GM19023 (cell line): ENCODE measurements around the gene NANOGP8.
"Not testable (repeated sequence)": the region's sequence is repeated elsewhere in the genome, so short reads cannot be mapped to it uniquely, and the experiment has no call there.

Source experiments
- ATAC-seq: cut with Tn5 transposase; IDR thresholded peaks from one replicate; pipeline ENCODE4 v1.9.1; 2021; ENCODE audit warnings: mild to moderate bottlenecking, moderate library complexity; ENCODE audit not compliant: unreplicated experiment

NANOGP8 gene, protein sequence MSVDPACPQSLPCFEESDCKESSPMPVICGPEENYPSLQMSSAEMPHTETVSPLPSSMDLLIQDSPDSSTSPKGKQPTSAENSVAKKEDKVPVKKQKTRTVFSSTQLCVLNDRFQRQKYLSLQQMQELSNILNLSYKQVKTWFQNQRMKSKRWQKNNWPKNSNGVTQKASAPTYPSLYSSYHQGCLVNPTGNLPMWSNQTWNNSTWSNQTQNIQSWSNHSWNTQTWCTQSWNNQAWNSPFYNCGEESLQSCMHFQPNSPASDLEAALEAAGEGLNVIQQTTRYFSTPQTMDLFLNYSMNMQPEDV

DNA sequence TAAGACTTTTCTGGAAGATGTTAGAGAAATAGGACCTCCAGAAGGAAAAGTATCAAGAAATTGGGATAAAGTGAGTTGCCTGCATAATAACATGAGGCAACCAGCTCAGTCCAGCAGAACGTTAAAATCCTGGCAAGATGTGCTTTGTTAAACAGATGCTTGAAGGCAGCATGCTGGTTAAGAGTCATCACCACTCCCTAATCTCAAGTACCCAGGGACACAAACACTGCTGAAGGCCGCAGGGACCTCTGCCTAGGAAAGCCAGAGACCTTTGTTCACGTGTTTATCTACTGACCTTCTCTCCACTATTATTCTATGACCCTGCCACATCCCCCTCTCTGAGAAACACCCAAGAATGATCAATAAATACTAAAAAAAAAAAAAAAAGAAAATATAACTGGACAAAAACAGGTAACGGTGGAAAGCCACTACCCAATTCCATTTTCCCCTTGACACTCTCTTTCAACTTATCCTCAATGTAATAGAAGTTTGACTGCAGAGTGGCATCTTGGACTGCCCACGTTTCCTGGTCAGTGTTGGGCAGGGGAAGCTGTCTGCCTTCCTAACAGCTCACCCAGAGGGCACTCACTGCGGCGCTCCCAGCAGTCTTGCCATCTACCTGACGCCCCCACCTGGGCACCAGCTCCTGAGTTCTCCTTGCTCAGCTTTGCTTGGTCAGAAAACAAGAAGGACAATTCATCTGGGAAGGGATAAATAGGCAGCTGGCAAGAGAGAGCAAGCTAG, at the start of gene NANOGP8:
TSS of gene NANOGP8 (minus strand) at position 120 of the 744 bp plus-strand sequence. CDS start 185 bp downstream, outside the sequence.
- ATAC-seq, result not testable (repeated sequence)

DNA sequence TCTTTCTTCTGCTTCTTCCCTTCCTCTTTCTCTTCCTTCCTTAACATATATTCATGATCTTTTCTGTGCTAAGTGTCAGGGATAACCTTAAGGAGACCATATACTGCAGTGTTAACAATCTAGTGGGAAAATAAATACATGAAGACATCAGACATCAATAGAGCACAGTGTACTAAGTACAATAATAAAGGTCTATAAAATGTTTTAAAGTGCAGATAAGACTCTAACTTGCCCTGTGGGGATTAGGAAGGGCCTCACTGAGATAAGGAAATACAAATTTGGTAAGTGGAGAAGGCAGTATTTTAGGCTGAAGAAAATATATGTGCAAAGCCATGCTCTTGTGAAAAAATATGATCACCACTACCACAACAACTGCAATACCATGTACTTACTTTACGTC, 49.2 kb upstream of the NANOGP8 start:
- ATAC-seq, result no peak

DNA sequence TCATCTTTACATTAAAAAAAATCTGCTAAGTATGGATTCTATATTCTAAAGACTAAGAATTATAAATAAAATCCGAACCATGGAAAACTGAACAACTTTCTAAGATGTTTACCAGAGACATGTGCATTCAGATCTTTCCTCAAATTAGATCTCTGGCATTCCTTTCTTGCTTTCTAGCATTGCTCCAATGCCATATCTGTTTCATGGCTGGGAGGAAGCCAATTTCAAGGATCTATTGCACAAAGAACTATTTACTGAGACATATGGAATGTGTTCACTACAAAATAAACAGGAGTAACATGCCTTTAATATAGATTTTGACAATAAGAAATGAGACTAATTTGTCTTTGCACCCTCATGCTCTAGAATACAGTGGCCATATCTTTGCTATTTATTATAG, 45.1 kb upstream of the NANOGP8 start:
- no peak for ATAC-seq

DNA sequence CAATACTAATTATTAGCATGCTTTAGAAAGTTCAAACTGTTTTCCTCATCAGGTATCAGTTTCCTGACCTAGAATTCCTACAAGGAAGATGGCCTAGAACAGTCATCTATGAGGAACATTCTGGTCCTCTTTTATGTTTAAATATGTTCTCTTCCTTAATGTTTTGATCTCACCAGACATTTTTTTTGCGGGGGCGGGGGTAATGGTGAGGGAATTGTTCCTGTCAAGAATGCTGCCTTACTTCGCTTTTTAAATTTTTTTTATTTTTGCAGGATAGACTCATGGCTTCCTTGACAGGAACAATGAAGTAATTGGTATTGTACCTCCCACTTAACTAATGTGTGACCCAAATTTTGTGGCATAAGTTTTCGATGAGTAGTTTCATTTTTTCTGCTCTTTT, 44.3 kb upstream of the NANOGP8 start:
- ATAC-seq, result no peak

DNA sequence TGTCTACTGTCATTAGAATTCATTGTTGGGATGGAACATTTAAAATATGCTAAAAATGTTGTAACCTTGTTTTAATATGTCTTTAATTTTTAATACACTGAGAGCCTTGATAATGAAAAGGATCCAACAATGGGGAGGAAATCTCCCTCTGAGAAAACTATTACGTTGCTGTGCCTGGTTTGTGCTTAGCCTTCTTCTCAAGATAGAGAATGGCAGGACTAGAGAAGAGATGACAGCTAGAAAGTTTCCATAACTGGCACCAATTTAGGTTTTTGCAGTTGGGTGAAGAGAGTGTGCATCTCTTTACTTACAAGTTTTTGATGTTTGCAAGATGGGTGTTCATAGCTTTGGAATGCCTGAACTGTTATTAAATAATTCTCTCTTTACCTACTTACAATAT, 42.6 kb upstream of the NANOGP8 start:
- ATAC-seq, result no peak

DNA sequence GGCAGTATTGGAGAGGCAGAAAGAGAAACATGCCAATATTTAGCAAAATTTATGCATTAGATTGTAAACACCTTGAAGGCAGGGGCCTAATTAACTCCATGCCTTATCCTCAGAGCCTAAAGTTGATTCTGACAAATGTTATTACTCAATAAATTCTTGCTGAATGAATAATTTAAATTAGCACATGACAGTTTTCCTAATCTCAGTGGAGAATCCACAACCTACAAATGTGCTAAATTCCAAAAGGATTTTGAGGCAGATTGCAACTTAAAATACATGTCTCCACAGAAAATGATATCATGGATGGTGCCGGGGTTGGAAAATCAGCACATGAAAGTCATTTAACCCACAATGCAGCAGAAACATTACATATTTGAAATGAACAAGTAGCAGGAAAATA, 41.1 kb upstream of the NANOGP8 start:
- ATAC-seq, result no peak

DNA sequence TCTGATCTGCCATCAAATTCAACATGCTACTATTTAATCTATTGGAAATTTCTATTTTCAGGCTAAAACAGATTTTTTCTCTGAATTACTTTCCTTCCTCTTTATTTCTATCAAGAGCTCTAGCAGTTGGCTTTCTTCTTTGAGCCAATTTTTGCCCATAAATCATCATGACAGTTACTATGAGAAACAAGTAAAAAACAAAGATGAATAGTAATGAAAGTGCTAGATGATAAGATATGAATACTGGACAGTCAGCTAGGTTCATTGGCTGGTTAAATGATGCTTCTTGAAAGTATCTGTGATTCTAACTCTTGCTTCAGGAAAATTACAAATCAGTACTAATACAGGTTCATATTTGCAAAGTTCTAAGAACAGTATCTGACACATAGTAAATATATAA, 38.6 kb upstream of the NANOGP8 start:
- ATAC-seq, result no peak

DNA sequence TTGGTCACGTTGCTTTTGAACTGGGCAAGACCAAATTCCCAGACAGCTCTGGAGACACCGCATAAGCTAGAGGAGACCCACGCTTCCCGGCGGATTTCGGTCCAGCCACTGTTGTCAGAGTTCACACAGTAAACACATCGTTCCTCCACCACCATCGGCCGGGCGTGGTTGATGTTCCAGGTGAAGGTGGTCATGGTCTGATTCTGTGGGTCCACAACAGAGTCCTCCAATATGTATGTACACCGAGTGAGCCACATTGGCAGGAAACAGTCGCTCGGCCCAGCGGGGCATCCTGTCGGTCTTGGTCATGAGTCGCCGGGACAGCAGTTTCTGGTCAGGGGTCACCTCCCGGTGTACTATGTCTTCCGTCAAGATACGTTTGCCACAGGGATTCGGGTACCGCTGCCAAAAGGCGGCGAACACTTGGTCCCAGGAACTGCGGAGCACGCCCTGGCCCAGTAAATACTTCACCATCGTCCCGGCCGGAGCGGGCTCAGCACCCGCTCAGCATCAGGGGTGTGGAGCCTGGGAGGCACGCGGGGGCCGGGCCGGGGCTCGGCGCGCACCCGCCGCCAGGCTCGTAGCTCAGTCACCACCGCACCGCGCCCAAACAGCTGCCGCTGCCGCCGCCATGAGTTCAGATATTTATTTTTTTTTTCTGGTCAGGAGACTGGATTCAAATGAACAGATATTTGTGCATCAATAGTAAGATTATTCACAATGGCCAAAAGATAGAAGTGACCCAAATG, 36.7 kb upstream of the NANOGP8 start:
- no peak for ATAC-seq

DNA sequence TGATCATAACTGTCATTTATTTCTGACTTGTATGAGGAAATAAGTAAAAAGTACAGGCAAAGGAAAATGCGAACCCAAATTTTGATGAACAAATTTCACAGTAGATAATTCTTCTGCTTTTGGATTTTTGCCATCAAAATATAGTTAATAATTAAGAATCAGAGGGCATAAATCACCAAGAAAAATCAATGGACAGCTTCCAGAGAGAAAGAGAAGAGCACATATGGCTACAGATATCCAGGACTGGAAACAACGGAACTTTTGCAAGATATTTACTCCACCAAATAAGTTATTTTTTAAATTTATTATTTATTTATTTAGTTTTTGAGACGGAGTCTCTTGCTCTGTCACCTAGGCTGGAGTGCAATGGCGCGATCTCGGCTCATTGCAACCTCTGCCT, 35.1 kb upstream of the NANOGP8 start:
- no peak for ATAC-seq

DNA sequence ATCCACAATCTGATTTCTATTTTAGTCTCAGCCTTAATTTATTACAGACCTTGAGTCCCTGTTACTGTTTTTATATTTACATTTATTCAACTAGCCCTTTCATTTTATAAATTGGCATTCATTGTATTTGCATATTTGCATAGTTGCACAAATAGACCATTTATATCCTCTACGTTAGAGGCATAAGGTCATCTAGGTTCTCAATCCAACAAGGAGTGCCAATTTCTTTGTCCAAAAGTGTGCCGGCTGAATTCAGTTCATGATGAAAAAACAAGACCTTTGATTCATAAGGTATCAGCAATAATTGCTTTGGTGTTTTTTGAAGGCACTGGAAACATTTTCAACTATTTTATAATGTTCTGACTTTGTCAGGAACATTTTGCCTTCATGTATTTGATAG, 33.9 kb upstream of the NANOGP8 start:
- ATAC-seq, result no peak

DNA sequence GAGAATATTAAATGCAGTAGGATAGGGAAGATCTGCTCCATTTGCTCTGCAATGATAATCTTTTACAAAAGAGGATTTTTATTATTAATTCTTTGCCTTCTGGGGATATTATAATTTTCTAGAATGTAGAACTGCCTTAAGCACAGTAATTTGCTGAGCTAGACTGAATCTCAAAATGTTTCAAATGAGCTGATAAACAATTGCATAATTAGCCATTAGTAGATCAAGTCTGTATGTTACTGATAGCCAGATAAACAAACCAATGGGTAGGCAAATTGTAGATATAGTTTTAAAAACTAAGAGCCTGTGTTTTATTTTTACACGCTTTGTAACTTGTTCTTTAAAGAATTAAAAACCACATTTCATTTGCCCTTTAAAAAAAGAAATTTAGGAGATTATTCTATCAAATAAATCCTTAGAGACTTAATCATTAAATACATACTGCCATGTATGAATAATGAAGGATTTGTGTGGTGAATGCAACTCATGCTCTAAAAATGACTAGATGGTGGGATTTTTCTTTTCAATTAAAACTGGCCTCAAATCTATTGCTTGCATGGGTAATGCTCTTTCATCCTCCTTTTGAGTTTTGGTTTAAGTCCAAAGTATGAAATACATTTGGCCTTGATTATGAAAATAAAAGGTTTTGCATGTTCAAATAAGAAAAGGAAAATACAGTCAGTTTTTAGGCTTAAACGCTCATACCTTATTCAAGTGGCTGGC, 32.6 kb upstream of the NANOGP8 start:
- no peak for ATAC-seq

DNA sequence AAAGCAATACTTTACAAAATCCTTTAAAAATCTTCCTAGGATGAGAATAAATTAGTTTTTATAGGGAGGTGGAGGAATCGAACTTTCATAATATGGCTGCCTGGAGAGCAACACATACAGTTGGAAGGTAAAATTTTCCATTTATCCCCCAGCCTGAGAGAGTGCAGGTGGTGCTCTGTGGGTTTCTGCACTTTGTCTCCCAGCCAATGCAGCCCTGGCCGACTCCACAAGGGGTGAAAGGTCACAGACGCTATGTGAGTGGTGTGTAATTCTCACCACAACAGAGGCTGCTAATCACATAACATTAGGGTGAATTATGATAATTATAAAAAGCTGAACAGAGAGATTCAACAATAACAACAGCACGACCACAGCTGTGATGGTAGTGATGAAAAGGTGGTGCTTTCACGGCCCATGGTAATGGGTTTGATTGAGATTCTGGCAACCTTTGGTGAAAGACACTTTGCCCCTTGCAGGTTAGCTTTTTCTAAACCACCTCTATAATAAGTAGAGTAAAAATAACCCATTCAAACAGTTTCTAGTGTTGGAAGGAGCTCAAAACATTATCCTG, 30.1 kb upstream of the NANOGP8 start:
- no peak for ATAC-seq

DNA sequence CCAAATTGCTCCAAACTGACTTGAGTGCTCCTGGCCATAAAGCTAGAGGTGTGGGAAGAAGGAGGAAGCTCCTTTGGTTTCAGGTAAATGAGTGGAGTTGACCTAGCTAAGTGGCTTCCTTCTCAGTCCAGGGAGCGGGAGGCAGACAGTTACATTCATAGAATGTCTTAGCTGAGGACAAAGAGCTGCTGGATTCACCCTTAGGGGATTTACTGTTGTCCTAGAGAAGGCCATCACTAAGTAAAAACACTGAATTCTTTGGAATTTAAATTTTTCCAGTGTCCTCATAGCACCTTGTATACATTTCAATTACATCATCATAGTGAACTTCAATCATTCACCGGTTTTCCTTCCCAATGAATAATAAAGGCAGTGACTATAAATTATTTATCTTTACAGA, 27.3 kb upstream of the NANOGP8 start:
- ATAC-seq, result no peak

DNA sequence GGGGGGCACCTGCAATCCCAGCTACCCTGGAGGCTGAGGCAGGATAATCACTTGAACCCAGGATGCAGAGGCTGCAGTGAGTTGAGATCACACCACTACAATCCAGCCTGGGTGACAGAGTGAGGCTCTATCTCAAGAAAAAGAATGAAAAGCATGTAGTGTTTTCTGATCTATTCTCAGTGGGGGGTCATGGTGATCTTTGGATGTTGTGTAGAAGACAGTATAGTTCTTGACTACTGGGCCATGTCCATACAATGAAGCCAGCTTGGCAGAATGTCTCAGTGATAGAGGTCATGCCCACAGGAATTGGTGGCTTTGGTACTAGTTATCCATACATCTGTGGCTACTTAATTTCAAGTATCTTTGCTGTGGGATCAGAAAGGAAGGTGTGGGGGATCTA, 26.8 kb upstream of the NANOGP8 start:
- ATAC-seq, result no peak

DNA sequence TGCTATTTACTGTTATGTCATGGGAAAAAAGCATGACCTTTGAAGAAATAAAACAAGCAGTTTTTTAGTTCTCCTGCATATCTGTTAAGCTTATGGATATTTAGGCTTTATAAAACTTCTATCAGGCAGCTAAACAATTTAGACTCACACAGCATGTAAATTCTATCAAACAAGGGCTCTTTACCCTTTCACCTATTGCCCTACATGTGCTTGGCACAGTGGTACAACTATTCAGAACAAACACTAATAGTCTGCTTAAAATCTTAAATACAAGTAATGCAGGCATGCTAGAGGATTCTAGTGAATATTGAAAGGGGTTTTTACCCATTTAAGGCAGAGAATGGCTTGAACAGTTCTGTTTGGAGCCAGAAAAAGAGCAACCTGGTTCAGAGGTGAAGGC, 23.4 kb upstream of the NANOGP8 start:
- no peak for ATAC-seq

DNA sequence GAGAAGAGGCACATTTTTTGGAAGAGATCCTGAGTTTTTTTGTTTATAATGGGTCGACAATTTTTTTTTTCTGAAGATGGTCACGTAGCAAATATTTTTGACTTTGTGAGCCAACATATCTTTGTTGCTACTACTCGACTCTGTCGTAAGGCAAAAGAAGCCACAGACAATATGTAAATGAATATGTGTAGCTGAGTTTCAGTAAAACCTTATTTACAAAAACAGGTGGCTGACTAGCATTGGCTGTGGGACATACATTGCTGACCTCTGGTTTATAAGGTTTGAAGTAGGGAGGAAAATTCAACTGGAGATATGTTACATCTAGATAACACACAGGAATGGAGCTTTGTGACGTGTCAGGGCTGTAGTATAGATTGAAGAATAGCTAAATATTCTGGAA, 22.5 kb upstream of the NANOGP8 start:
- no peak for ATAC-seq

DNA sequence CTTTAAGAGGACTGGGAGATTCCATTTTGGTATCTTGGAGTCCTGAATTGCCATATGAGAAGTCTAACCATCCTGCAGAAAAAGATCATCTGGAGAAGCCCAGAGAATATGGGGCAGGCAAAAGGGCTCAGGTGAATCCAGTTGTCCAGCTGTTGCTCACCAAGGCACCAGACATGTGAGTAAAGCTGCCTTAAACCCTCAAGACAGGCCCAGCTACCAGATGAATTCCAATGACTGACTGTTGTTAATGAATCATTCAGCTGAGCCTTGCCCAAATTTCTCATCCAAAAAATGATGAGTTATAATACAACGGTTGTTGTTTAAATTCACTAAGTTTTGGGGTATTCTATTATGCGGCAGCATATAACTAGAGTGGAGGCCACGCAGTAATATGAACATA, 22.0 kb upstream of the NANOGP8 start:
- no peak for ATAC-seq

DNA sequence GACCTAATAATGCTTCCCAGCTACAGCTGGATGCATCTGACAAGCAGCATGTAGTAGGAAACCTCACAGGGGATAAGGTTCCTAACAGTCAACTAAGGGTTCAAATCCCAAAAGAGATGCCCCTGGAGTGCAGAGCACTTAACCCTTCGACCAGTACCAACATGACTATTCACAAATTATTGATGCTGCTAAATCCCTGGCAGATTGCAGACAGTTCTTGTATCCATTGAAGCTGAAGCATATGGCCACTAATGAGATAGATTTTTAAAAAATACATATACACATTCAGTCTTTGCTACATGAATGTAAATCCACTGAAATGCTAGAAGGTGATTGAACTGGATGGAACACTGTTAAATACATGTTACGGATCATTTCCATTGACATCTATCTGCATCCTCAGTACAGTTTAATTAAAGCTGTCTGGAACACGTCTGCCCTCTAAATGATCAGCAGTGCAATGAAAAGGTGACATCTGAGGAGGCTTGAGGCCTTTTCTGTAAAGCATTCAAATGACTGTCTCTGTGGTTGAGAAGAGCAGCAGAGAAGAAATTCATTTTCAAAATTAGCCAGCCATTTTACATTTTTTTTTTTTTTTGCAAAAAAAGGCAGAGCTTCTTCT, 19.5 kb upstream of the NANOGP8 start:
- no peak for ATAC-seq

DNA sequence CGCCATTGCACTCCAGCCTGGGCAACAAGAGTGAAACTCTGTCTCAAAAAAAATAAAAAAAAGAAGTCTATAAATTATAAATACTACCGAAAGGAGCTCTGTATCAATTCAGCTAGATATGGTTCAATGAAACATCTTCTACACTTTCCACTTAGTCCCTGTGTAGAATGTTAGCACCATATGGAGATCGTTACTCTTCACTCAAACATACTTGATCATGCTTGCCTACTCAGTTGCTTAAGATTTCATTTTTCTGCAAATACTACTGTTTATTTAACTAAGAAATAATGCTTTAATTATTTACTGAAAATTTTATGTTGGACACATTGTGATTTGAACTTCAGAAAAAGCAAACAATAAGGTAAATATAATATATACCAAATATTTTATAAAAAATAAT, 17.1 kb upstream of the NANOGP8 start:
- ATAC-seq, result no peak

DNA sequence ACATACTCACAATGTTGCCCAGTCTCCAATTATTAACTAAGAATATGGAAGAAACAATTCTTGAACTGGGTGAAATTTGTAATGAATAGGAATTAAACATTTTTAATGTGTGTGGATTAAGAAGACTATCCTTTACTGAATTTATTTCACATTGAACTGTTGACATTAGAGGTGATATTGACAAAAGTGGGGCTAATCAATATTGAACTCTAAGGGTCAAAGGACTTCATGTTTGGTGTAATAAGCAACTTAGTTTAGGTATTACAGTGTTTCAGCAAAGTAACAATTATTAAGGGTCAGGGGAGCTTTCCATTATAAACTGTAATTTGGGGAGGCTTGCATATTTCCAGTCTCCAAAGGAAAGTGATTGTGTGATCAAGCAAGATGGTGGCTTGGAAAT, 16.2 kb upstream of the NANOGP8 start:
- no peak for ATAC-seq
